Neuron (in vitro differentiated cells): ENCODE results near the gene MCM8.

Experiments
- H2AFZ ChIP-seq: one replicate; pipeline ENCODE4 v1.6.1; 2013; ENCODE audit warnings: low read depth, mild to moderate bottlenecking, inconsistent platforms, low read length, moderate library complexity
- H3K27me3 ChIP-seq: one replicate; pipeline ENCODE4 v1.6.1; 2013; ENCODE audit warnings: low read length; ENCODE audit not compliant: insufficient read depth
- H3K36me3 ChIP-seq: one replicate; pipeline ENCODE4 v1.6.1; 2013; ENCODE audit warnings: low read length; ENCODE audit not compliant: insufficient read depth
- H3K4me1 ChIP-seq: one replicate; pipeline ENCODE4 v1.6.1; 2013; ENCODE audit warnings: low read length; ENCODE audit not compliant: insufficient read depth
- H3K4me3 ChIP-seq: 2 replicates; pipeline ENCODE4 v1.5.1; 2013; ENCODE audit warnings: mild to moderate bottlenecking, low read length, moderate library complexity
- H3K9me3 ChIP-seq: one replicate; pipeline ENCODE4 v1.6.1; 2013; ENCODE audit warnings: low read length

Gene MCM8

DNA sequence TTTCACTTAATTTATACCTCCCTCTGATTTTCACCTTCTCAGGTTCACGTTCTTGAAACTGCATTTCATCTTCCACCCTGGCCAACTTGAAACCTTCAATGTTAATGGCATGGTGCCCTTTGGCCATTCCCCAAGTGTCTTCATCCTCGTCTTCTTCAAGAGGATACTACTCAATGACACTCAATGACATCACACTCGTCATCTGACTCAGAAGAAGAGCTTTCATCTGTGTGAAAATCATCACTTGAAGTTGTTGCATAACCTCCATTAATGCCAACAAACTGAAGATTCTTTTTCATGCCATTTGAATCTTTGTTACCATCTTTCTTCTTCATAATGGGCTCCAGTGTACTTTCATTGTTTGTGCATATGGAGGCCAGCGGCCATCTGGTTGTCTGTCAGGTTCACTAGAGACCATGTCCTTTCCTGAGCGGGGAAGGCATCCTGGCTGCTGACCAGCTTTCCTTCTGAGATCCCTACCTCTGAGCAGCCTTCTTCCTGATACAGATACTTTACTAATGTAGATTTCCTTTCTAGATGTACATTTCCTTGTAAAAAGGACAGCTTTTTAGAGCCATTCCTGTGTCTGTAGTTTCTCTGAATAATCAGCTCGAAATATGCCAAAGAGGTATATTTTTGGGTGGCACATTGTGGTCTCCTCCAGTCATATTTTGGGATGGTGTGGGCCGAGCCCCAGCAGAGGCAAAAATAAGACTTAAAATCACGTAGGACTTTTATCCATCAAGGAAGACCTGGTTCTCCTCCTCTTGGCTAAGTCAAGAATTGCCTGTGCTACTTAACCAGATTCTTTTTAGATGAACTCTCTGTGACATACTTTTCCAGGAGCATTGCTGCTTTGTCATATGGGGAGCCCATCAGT is 21.4 kb upstream of the MCM8 start:
- H3K4me1 ChIP-seq, result no peaks in the 10 kb centered on the region
- no peaks in the 10 kb centered on the region for H3K36me3 ChIP-seq
- no peaks in the 10 kb centered on the region for H3K27me3 ChIP-seq
- no peak overlapping the region for H2AFZ ChIP-seq
- no peaks in the 10 kb centered on the region for H3K9me3 ChIP-seq
- H3K4me3 ChIP-seq, result no peak overlapping the region

DNA sequence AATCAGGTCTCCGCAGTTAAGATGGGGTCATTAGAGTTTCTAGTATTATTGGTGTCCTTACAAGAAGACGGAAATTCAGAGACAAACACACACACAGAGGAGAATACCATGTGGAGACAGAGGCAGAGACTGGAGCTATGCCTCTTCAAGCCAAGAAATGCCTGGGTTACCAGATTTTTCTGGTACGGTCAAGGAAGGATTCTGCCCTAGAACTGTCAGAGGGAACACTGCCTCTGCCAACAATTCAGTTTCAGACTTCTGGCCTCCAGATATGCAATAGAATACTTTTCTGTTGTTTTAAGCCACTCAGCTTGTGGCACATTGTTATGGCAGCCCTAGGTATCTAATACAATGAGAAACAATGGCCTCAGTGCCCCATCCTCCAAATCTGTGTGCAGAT is 19.0 kb upstream of the MCM8 start:
- Histone ChIP-seq H3K27me3 (no peaks in the 10 kb centered on the region), H3K4me3 (no peak overlapping the region), H3K36me3 (no peaks in the 10 kb centered on the region), H3K4me1 (no peaks in the 10 kb centered on the region), H3K9me3 (no peaks in the 10 kb centered on the region), H2AFZ (no peak overlapping the region)

- no peaks in the 10 kb centered on the region for H3K9me3 ChIP-seq
- H3K4me1 ChIP-seq, result no peaks in the 10 kb centered on the region
- H3K36me3 ChIP-seq, result peaks cover 3% of the 10 kb centered on the region
- H3K27me3 ChIP-seq, result no peaks in the 10 kb centered on the region
- no peak overlapping the region for H2AFZ ChIP-seq
- no peak overlapping the region for H3K4me3 ChIP-seq
Measured at GRCh38 chr20:5932796-5933195, 17.7 kb upstream of the MCM8 start.

DNA sequence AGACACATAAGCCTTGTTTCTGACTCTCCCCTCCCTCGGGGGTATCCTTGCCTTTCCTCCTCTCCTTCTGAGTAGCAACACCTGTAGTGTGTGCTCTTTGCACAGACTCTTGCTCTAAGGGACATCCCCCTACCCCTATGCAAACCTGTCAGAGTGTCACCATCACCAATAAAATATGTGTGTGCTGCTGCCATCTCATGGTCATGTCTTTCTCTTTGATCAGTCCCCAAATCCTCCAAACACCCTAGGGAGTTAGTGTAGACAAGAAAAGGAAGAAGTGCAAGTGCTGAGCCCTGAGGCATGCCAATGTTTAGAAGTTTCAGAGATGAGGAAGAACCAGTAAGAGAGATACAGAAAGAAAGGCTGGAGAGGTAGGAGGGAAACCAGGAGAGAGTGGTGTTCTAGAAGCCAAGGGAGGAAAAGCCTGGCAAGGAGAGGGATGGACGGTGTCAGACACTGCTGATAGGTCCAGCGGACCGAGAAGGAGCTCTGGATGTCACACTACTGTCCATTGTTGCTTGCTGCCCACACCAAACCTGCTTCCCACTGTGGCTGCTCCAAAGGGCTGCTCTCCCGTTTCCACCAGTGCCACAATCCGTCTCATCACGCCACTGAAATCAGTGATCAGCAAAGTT is 16.5 kb upstream of the MCM8 start:
- Histone ChIP-seq H3K9me3 (no peaks in the 10 kb centered on the region), H3K36me3 (peaks cover 5% of the 10 kb centered on the region), H2AFZ (no peak overlapping the region), H3K27me3 (no peaks in the 10 kb centered on the region), H3K4me1 (no peaks in the 10 kb centered on the region), H3K4me3 (no peak overlapping the region)

DNA sequence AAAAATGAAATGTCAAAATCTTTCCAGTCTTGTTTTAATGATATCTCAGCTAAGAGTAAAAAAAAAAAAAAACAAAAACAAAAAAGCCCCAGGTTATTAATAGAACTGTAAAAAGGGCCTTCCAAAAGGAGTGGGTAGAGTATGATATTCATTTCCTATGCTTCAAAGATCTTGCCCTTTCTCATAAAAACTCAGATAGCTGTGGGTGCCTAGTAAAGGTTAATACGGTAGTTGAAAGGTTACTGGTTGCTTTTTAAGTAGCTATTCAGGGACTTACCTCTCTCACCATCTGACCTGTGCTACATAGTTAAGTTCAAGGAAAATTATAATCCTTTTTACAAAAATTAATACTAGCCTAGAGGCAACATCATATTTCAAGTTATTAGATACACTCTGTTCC is 15.1 kb upstream of the MCM8 start:
- Histone ChIP-seq H2AFZ (no peak overlapping the region), H3K4me3 (no peak overlapping the region), H3K4me1 (no peaks in the 10 kb centered on the region), H3K9me3 (no peaks in the 10 kb centered on the region), H3K36me3 (peaks cover 19% of the 10 kb centered on the region), H3K27me3 (no peaks in the 10 kb centered on the region)

- H3K4me1 ChIP-seq, result no peaks in the 10 kb centered on the region
- H3K27me3 ChIP-seq, result no peaks in the 10 kb centered on the region
- peaks cover 27% of the 10 kb centered on the region for H3K36me3 ChIP-seq
- no peak overlapping the region for H3K4me3 ChIP-seq
- H3K9me3 ChIP-seq, result no peaks in the 10 kb centered on the region
- H2AFZ ChIP-seq, result no peak overlapping the region
Measured at GRCh38 chr20:5936238-5936637, 14.2 kb upstream of the MCM8 start.

DNA sequence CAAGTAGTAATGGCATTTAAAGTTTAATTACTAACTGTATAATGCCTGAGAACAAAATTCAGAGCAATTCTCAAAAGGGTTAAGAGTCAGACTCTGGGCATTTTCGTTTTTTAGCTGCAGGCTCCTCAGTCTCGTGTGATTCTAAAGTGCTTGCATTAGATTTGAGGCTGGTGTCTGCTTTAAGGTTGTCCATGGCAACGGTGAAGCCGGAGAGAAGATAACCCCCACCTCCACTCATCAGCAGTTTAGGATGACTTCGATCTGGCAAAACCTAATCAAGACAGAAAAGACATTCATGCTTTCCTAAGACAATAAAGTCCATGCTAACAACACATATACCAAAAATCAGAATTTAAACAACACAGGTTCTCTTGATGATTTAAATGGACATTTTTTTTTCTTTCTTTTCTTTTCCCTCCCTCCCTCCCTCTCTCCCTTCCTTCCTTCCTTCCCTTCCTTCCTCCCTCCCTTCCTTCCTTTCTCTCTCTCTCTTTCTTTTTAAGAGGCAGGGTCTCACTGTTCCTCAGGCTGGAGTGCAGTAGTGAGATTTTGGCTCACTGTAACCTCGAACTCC is 11.9 kb upstream of the MCM8 start:
- H3K36me3 ChIP-seq, result peaks cover 49% of the 10 kb centered on the region

GRCh38 chr20:5945963-5946362 is 4.5 kb upstream of the MCM8 start:
- H3K9me3 ChIP-seq, result no peaks in the 10 kb centered on the region
- H3K4me3 ChIP-seq, result no peak overlapping the region
- H3K36me3 ChIP-seq, result peaks cover 49% of the 10 kb centered on the region
- no peak overlapping the region for H2AFZ ChIP-seq
- H3K27me3 ChIP-seq, result no peaks in the 10 kb centered on the region
- H3K4me1 ChIP-seq, result peaks cover 9% of the 10 kb centered on the region

More for the DNA sequence above, 11.9 kb upstream of the MCM8 start:
- no peak overlapping the region for H2AFZ ChIP-seq
- no peaks in the 10 kb centered on the region for H3K9me3 ChIP-seq
- H3K4me3 ChIP-seq, result no peak overlapping the region
- no peaks in the 10 kb centered on the region for H3K4me1 ChIP-seq
- no peaks in the 10 kb centered on the region for H3K27me3 ChIP-seq

GRCh38 chr20:5947276-5947675 is 3.2 kb upstream of the MCM8 start:
- peaks cover 19% of the 10 kb centered on the region for H3K4me1 ChIP-seq
- no peak overlapping the region for H2AFZ ChIP-seq
- H3K27me3 ChIP-seq, result no peaks in the 10 kb centered on the region
- peaks cover 41% of the 10 kb centered on the region for H3K36me3 ChIP-seq
- H3K4me3 ChIP-seq, result no peak overlapping the region
- H3K9me3 ChIP-seq, result no peaks in the 10 kb centered on the region

DNA sequence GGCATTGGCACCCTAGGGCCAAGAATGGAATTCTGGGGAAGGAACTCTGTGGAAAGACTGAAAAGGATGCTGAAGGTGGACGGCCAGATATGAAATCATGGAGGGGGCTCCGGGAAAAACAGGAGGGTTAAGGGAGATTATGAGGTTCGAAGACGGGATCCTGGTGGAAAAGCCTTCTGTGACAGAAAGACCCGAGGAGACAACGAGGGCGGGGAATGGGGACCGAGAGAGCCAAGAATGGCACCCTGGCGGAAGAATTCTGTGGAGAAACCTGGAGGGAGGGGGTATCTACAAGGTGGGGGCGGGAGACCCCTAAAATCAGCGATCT is 545 bp upstream of the MCM8 start:
- Histone ChIP-seq H2AFZ (peak overlapping the region; percentile 7), H3K9me3 (no peaks in the 10 kb centered on the region), H3K27me3 (no peaks in the 10 kb centered on the region), H3K4me1 (peaks cover 19% of the 10 kb centered on the region), H3K36me3 (peaks cover 45% of the 10 kb centered on the region), H3K4me3 (peak overlapping the region; percentile 64)

- Histone ChIP-seq H3K9me3 (no peaks in the 10 kb centered on the region), H3K4me3 (no peak overlapping the region), H3K36me3 (peaks cover 37% of the 10 kb centered on the region), H3K27me3 (no peaks in the 10 kb centered on the region), H2AFZ (no peak overlapping the region), H3K4me1 (peaks cover 16% of the 10 kb centered on the region)
Measured at GRCh38 chr20:5967469-5967868, 17.0 kb downstream of the MCM8 start.

DNA sequence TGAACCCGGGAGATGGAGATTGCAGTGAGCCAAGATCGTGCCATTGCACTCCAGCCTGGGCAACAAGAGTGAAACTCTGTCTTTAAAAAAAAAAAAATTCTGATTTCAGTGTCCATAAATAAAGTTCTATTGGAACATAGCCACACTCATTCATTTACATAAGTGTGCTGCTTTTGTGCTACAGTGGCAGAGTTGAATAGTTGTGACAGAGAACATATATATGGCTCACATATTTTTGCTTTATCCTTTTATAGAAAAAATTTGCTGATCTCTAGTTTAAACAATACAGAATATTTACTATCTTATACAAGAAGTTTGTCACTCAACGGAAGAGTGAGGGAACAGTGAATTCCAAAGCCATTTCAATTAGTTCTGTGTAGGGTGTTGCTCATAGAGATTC is 18.0 kb downstream of the MCM8 start:
- H3K4me1 ChIP-seq, result peaks cover 16% of the 10 kb centered on the region
- peaks cover 39% of the 10 kb centered on the region for H3K36me3 ChIP-seq
- no peak overlapping the region for H2AFZ ChIP-seq
- no peaks in the 10 kb centered on the region for H3K27me3 ChIP-seq
- H3K9me3 ChIP-seq, result no peaks in the 10 kb centered on the region
- no peak overlapping the region for H3K4me3 ChIP-seq

DNA sequence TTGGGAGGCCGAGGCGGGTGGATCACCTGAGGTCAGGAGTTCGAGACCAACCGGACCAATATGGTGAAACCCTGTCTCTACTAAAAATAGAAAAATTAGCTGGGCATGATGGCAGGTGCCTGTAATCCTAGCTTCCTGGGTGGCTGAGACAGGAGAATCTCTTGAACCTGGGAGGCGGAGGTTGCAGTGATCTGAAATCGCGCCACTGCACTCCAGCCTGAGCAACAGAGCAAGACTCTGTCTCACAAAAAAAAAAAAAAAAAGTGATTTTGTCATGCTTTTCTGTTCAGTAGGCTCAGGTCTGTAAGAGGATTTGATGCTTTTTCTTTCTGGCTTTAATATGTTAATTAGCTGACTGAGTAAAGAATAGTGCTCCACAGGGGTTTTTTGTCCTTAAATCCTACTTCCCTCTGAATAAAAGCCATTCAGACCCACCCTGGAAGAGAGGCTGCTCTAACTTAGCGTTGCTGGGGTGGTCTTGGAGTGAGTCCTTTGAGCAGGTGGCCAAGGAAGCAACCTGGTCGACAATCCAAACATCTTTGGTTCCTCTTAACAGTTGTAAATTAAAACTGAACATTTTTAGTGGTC is 19.0 kb downstream of the MCM8 start:
- Histone ChIP-seq H3K27me3 (no peaks in the 10 kb centered on the region), H3K9me3 (no peaks in the 10 kb centered on the region), H3K36me3 (peaks cover 42% of the 10 kb centered on the region), H3K4me3 (no peak overlapping the region), H3K4me1 (peaks cover 16% of the 10 kb centered on the region), H2AFZ (no peak overlapping the region)
